Fibroblast of the conjunctiva (primary cell): ENCODE results near the gene HSD17B4.
A peak's percentile ranks its signal among the peaks of the same experiment; 100 is the strongest.
"Not testable (repeated sequence)": the region's sequence is repeated elsewhere in the genome, so short reads cannot be mapped to it uniquely, and the experiment has no call there.

Source experiments
- DNase-seq: peaks from one replicate; pipeline ENCODE4 v3.0.0-alpha.2; 2010; ENCODE audit warnings: low read depth

HSD17B4 gene, protein sequence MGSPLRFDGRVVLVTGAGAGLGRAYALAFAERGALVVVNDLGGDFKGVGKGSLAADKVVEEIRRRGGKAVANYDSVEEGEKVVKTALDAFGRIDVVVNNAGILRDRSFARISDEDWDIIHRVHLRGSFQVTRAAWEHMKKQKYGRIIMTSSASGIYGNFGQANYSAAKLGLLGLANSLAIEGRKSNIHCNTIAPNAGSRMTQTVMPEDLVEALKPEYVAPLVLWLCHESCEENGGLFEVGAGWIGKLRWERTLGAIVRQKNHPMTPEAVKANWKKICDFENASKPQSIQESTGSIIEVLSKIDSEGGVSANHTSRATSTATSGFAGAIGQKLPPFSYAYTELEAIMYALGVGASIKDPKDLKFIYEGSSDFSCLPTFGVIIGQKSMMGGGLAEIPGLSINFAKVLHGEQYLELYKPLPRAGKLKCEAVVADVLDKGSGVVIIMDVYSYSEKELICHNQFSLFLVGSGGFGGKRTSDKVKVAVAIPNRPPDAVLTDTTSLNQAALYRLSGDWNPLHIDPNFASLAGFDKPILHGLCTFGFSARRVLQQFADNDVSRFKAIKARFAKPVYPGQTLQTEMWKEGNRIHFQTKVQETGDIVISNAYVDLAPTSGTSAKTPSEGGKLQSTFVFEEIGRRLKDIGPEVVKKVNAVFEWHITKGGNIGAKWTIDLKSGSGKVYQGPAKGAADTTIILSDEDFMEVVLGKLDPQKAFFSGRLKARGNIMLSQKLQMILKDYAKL

GRCh38 chr5:119452373-119453039 lies at the start of gene HSD17B4:
TSS of gene HSD17B4 (plus strand) at chr5:119452497. CDS start at chr5:119452576, 79 bp downstream.
- DNase-seq, result peak; percentile 69

GRCh38 chr5:119402555-119402954 lies 49.7 kb upstream of the HSD17B4 start:
- DNase-seq, result no peak

DNA sequence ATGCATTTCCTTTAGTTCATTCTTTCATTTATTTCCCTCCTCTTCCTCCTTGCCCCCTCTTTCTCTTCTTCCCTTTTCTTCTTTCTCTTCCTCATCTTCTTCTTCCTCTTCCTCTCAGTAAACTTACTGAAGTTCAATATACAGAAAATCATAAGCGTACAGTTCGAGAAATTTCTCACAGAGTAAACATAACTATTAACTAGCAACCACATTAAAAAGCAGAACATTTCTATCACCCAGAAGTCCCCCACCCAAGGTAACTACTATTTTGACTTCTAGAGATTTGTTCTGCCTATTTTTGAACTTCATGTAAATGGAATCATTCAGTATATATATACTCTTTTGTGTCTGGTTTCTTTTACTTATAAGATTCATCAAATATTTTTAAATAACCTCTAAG lies 48.3 kb upstream of the HSD17B4 start:
- no peak for DNase-seq

- DNase-seq, result no peak
Measured at GRCh38 chr5:119405419-119405818, 46.9 kb upstream of the HSD17B4 start.

DNA sequence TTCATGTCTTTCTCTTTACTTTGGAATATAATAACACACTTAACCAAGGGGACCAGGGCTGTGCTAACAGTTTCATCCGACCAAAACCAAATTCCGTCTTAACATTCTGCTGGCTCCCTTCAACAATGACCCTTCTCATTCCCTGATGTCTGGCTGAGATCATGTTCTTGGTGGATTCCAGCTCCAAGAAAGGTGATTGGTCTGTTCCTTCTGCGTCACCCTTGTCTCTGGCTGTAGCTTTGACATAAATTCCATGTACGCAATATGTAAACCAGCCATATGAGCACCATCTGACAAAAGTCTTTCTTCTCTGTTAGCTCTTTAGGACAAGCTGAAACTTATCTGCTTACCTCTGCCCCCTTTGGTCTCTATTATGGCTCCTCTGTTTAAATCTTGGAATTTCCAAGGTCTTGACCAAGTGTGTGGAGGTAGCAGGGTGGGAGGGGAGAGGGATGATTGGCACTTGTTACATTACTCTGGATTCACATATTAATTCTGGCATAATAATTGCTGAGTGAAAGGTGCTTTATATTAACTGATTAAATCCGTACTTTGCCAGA lies 45.7 kb upstream of the HSD17B4 start:
- DNase-seq, result no peak

GRCh38 chr5:119409235-119409815 lies 43.0 kb upstream of the HSD17B4 start:
- no peak for DNase-seq

- no peak for DNase-seq
Measured at GRCh38 chr5:119410448-119411159, 41.7 kb upstream of the HSD17B4 start.

GRCh38 chr5:119411361-119412278 lies 40.7 kb upstream of the HSD17B4 start:
- peak; percentile 75 for DNase-seq

DNA sequence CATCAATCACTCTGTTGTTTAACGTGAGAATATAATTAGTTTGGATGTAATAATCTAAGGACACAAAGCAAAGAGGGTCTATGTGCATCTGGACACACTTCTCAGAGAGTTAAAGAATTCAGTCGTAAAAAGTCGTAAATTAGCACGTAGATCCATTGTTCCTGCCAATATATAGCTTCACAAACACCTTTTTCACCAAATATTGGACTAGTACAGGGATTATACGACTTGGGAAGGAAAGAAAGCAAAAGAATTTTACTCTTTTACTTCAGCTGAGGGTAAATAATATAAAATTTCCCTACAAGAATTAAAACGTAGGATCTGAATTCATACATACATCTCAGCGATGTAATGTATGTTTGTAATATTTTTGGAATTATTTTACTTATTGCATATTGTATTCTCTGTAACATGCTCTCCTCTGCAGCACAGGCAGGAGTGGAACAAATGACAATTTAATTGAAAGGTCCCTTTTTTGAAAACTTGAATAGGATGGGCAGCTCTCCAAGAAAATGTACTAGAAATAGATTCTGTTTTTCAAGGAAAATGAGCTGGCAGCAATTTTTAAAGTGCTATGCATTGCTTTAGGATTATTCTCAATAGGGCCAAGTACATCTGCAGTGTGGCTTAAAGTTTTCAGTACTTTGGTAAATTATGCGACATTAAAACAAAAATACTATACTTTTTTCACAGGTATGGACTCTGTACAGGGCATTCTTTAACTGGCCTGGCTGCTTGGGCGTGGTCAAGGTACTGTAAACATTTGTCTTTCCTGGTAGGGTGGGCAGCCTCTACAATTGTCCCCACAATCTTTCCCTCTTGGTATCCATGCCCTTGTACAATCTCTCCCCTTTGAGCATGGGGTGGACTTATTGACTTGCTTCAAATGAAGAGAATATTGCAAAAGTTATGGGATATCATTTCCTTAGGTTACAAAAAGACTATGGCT lies 39.7 kb upstream of the HSD17B4 start:
- no peak for DNase-seq

- DNase-seq, result not testable (repeated sequence)
Measured at GRCh38 chr5:119414124-119414734, 38.1 kb upstream of the HSD17B4 start.

- peak; percentile 65 for DNase-seq
Measured at GRCh38 chr5:119417891-119418605, 34.2 kb upstream of the HSD17B4 start.

DNA sequence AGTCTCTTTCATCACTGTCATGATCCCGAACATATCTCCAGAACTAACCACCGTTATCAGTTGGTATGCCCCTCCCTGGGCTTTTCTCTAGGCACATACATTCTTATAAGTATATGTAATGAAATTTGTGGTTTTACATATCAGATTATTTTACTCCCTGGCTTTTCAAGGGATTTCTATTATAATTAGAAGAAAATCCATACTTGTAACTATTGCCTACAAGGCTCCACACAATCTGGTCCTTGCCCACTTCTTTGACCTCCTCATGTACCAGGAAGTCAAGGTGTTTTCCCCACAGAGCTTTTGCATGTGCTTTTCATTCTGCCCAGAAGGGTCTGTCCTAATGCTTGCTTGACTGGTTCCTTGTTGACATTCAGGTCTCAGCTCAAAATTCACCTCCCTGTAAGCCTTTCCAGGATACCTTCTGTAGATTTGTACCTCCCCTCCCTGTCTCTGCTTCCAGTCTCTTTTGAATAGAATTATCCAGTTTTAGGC lies 33.6 kb upstream of the HSD17B4 start:
- DNase-seq, result no peak

DNA sequence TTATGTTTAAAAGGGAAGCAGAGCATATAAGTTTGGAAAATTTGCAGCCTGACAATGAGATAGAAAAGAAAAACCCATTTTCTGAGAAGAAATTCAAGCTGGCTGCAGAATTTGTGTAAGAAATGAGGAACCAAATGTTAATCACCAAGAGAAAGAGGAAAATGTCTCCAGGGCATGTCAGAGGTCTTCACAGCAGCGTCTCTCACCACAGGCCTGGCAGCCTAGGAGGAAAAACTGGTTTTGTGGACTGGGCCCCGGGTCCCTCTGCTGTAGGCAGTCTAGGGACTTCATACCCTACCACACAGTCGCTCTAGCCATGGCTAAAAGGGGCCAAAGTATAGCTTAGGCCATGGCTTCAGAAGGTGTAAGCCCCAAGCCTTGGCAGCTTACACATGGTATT lies 32.1 kb upstream of the HSD17B4 start:
- no peak for DNase-seq

DNA sequence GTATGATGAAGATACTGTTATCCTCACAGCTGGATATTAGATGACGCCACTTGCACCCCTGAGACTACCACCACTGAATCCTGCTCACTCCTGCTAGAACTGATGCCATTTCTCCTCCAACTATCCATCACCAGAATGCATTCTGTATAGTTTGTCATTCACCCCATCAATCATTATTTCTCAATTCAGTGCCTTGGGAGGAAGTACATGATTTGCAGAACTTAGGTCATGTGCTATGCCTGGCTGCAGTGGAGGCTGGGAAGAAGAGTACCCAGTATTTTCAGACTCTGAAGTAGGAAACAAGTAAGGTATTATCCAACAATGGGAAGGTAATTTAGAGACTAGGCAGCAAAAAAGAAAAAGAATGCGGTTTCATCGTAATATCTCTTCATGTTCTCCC lies 26.2 kb upstream of the HSD17B4 start:
- DNase-seq, result no peak

GRCh38 chr5:119427060-119427459 lies 25.2 kb upstream of the HSD17B4 start:
- DNase-seq, result no peak

DNA sequence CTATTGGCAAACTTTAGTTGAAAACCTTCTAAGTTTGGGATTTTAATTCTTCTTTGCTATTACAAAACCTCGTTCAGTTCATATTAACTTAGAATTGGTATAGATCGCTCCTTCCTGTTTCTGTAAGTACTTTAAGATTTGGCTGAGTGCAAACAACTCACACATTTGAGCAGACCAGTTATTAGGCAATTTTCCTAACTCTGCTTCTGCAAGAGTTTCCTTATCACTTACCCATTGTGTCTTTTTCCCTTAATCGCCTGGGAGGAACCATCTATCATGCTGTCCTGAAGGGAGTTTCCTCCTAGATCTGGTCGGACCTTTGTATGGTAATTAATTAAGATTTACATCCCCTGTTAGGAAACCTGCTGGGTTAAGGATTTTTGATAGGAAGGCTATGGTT lies 24.7 kb upstream of the HSD17B4 start:
- DNase-seq, result not testable (repeated sequence)

- DNase-seq, result not testable (repeated sequence)
Measured at GRCh38 chr5:119428166-119428565, 24.1 kb upstream of the HSD17B4 start.

DNA sequence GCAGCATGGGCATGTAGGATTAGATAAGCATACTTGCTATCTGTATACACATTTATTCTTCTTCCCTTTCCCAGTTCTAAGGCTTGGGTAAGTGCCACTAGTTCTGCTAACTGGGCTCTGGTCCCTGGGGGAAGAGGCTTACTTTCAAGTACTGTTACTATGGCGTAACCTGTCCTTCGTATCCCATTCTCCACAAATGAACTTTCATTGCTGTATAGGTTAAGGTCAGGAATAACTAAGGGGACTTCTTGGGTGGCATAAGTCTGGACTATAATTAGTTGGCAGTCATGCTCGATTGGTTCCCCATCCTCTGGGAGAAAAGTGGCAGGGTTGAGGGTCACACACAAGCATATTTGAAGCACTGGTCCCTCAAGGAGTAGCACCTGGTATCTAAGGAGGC lies 23.7 kb upstream of the HSD17B4 start:
- not testable (repeated sequence) for DNase-seq
